K562 (cell line): ENCODE data around the gene SOX12. TPM values are rescaled to one million over a fixed set of nuclear protein-coding genes. Genes with fewer than 3 reads are reported as not detected.

Source experiments
- ATAC-seq: fragments of 200-7000 bp; cut with Tn5 transposase; 3 replicates; pipeline ENCODE4 v1.9.1; 2020; ENCODE audit warnings: moderate library complexity
- BruUV-seq: library from RNA; stranded (reverse); fragments of 400-500 nt; replicated peaks from 2 replicates; lab custom pipeline; 2021; lab: Mats Ljungman, UMichigan
- CTCF ChIA-PET: fragments of 300-600 bp; formaldehyde crosslinking; extraction: SDS; loops from one replicate; lab custom pipeline; 2021; ENCODE audit warnings: low intra/inter-chr PET ratio; lab: Yijun Ruan, JAX
- POLR2A ChIA-PET: fragments of 300-600, 350-650 bp; sonication (Branson Sonifier 250); formaldehyde crosslinking; extraction: SDS; loops from one replicate; lab custom pipeline; 2021; ENCODE audit warnings: antibody characterized with exemption, inconsistent platforms; lab: Yijun Ruan, JAX
- DNase-seq, 4 experiments: peaks; one replicate each; pipeline versions ENCODE4 v3.0.0 to v3.0.0-alpha.2; 2011 to 2018; ENCODE audit warnings: low spot score in 3 of 4, mixed read lengths in 3 of 4; ENCODE audit errors: extremely low read depth in 1 of 4
- FAIRE-seq: peaks from 2 replicates; lab custom pipeline; 2011; peaks lifted over from hg19 to GRCh38; lab: Jason Lieb, UNC
- H2AFZ ChIP-seq: 2 replicates; pipeline ENCODE4 v1.6.0; 2011; ENCODE audit warnings: low read depth, low read length, control low read depth, inconsistent platforms
- H3K27ac ChIP-seq: fragments of 200-600 bp; 3 replicates; pipeline ENCODE4 v1.8.0; 2011; ENCODE audit warnings: low read depth, mild to moderate bottlenecking, control low read depth, inconsistent platforms, low read length, moderate library complexity, mixed read lengths; ENCODE audit errors: extremely low read depth
- H3K27me3 ChIP-seq, 2 experiments: fragments of 300-600 bp in 1 of 2; 2 replicates in 1 of 2; 3 replicates in 1 of 2; pipeline versions ENCODE4 v1.6.0 to v1.8.0; 2011; ENCODE audit warnings: inconsistent platforms in 2 of 2, low read length in 2 of 2, mild to moderate bottlenecking in 1 of 2, mixed read lengths in 1 of 2, moderate library complexity in 1 of 2; ENCODE audit not compliant: control insufficient read depth in 2 of 2, insufficient read depth in 2 of 2
- H3K36me3 ChIP-seq: fragments of 300-600 bp; 3 replicates; pipeline ENCODE4 v1.8.0; 2011; ENCODE audit warnings: mild to moderate bottlenecking, low read length, inconsistent platforms; ENCODE audit not compliant: control insufficient read depth, insufficient read depth
- H3K4me1 ChIP-seq, 2 experiments: fragments of 200-600 bp in 1 of 2; replicated peaks in 1 of 2; 2 replicates in 1 of 2; 3 replicates in 1 of 2; pipeline versions ENCODE4 v1.5.1 to v1.8.0; 2011; ENCODE audit warnings: inconsistent platforms in 2 of 2, low read length in 2 of 2, mild to moderate bottlenecking in 1 of 2, mixed read lengths in 1 of 2, moderate library complexity in 1 of 2; ENCODE audit not compliant: control insufficient read depth in 2 of 2, insufficient read depth in 2 of 2
- H3K4me2 ChIP-seq: 2 replicates; pipeline ENCODE4 v1.6.1; 2011; ENCODE audit warnings: low read length, control low read depth, inconsistent platforms, mixed read lengths; ENCODE audit not compliant: insufficient read depth
- H3K4me3 ChIP-seq: fragments of 200-600 bp; sonication (generic), shearing (Covaris generic); 2 replicates; pipeline ENCODE4 v1.5.1; 2016; ENCODE audit warnings: control low read depth, inconsistent platforms
- H3K79me2 ChIP-seq: fragments of 200-600 bp; 3 replicates; pipeline ENCODE4 v1.8.0; 2011; ENCODE audit warnings: low read length, inconsistent platforms; ENCODE audit not compliant: control insufficient read depth, insufficient read depth
- H3K9ac ChIP-seq, 2 experiments: 2 replicates each; pipeline versions ENCODE4 v1.6.0 to v1.6.1; 2011; ENCODE audit warnings: low read depth in 2 of 2, low read length in 2 of 2, control low read depth in 1 of 2, inconsistent platforms in 1 of 2, mild to moderate bottlenecking in 1 of 2, mixed read lengths in 1 of 2; ENCODE audit not compliant: insufficient read depth in 1 of 2
- H3K9me1 ChIP-seq: one replicate; pipeline ENCODE4 v1.6.0; 2011; ENCODE audit warnings: inconsistent platforms, mild to moderate bottlenecking, low read length, moderate library complexity; ENCODE audit not compliant: control insufficient read depth, insufficient read depth
- H3K9me3 ChIP-seq: replicated peaks from 2 replicates; pipeline ENCODE4 v1.5.1; 2011; ENCODE audit warnings: low read depth, low read length, inconsistent platforms; ENCODE audit not compliant: control insufficient read depth, insufficient read depth
- H4K20me1 ChIP-seq: replicated peaks from 2 replicates; pipeline ENCODE4 v1.6.1; 2011; ENCODE audit warnings: low read length, inconsistent platforms, mixed read lengths; ENCODE audit not compliant: control insufficient read depth, insufficient read depth
- IRF1 ChIP-seq: sonication (generic); formaldehyde crosslinking; IDR thresholded peaks from 2 replicates; pipeline ENCODE4 v1.8.0; 2022; ENCODE audit warnings: missing genetic modification reagents, mild to moderate bottlenecking, borderline replicate concordance
- PCBP1 ChIP-seq: fragments of 200-400 bp; formaldehyde crosslinking; IDR thresholded peaks from 2 replicates; pipeline ENCODE4 v1.6.1; 2018; ENCODE audit warnings: mild to moderate bottlenecking, low read depth, low read length; ENCODE audit not compliant: poor library complexity, severe bottlenecking
- PHTF2 ChIP-seq: fragments of 250-450 bp; sonication (Bioruptor Pico); IDR thresholded peaks from 2 replicates; pipeline ENCODE4 v1.5.0; 2021; ENCODE audit warnings: mild to moderate bottlenecking
- POLR2G ChIP-seq: fragments of 200-400 bp; formaldehyde crosslinking; IDR thresholded peaks from 2 replicates; pipeline ENCODE4 v1.6.1; 2017; ENCODE audit warnings: low read depth, mild to moderate bottlenecking, antibody characterized with exemption, low read length, moderate library complexity
- PRDM10 ChIP-seq: fragments of 450-650 bp; IDR thresholded peaks from 2 replicates; pipeline ENCODE4 v1.6.1; 2018; ENCODE audit not compliant: partially characterized antibody
- SP1 ChIP-seq: sonication (generic); formaldehyde crosslinking; IDR thresholded peaks from 2 replicates; pipeline ENCODE4 v1.8.1; 2022; ENCODE audit warnings: mild to moderate bottlenecking, missing genetic modification reagents
- ZKSCAN1 ChIP-seq: fragments of 150-350 bp; IDR thresholded peaks from 2 replicates; pipeline ENCODE4 v1.6.1; 2016; ENCODE audit warnings: low read depth, low read length
- WGBS: fragments of 100-300 bp; shearing (Covaris generic); methylation state at CpG from one replicate; pipeline ENCODE4 v1.1.6; 2016; ENCODE audit warnings: low coverage, mixed read lengths; ENCODE audit not compliant: insufficient coverage; ENCODE audit errors: missing lambda C conversion rate; 5-methylcytosine and 5-hydroxymethylcytosine counted together
- in situ Hi-C: fragments of 300-500 bp; cut with MboI; formaldehyde crosslinking; loops from 4 replicates; pipeline ENCODE4 v1.15.0; 2018; ENCODE audit warnings: inconsistent platforms, mixed read lengths
- intact Hi-C: fragments of 100-400 bp; cut with micrococcal nuclease; formaldehyde crosslinking; loops from 2 replicates; pipeline ENCODE4 v1.14.2; 2022
- polyA plus RNA-seq, 8 experiments: library from polyadenylated mRNA; depleted of rRNA in 4 of 8; stranded (reverse) in 5 of 8; unstranded in 3 of 8; fragments of >200 nt; fragmentation: Nextera tagmentation in 2 of 8; fragmentation: Illumina TruSeq in 1 of 8; extraction: Ambion mirVana in 2 of 8; extraction: Trizol in 1 of 8; gene quantifications; 2 replicates each; pipeline versions ENCODE4 v1.2.1 to v1.2.3, GENCODE V29; 2011 to 2014; ENCODE audit warnings: inconsistent platforms in 1 of 8, missing spikeins in 1 of 8
- total RNA-seq, 7 experiments: library from RNA; depleted of rRNA in 6 of 7; stranded (reverse); fragments of >200 nt in 6 of 7; fragmentation: Illumina TruSeq in 2 of 7; extraction: Trizol in 2 of 7; gene quantifications; 2 replicates each; pipeline versions ENCODE4 v1.2.1 to v1.2.3, GENCODE V29; 2011 to 2021; ENCODE audit warnings: low replicate concordance in 1 of 7

Gene SOX12
- total and polyA plus RNA-seq, 9 of the 15 experiments (the other 6 are each of a cell fraction or from before 2014, with no cell fraction given): 0.42 to 26.3 (median 2.6) TPM

GRCh38 chr20:328027-328974, 2.9 kb downstream of the SOX12 start:
- peak overlapping the region; percentile 95 for H3K27ac ChIP-seq

More at GRCh38 chr20:328027-328974, 2.9 kb downstream of the SOX12 start:
- H3K4me1 ChIP-seq: peaks cover 16 to 57% of the 10 kb centered on the region in 2 experiments; a peak in 4 of 5 replicates
- in situ Hi-C loops (no loop called here), intact Hi-C loops (loop anchor here (2.0 kb wide), 1 partner anchor 70 kb away; no protein-coding TSS in a partner anchor)
- peaks cover 49% of the 10 kb centered on the region for H3K79me2 ChIP-seq
- peaks cover 16% of the 10 kb centered on the region; the same call in 1 of the 2 replicates for H4K20me1 ChIP-seq
- no peak overlapping the region for H2AFZ ChIP-seq
- no peaks in the 10 kb centered on the region for H3K27me3 ChIP-seq
- H3K4me3 ChIP-seq: peak overlapping the region; percentile 65
- ChIA-PET POLR2A (interaction anchor here (0.6 to 1.3 kb wide), 3 partner anchors 11 to 998 kb away, joined by 3 to 4 read pairs (median 3); partner anchors contain the start of gene TRIB3), CTCF (interaction anchor here (0.6 kb wide), 1 partner anchor 21 kb away, joined by 3 read pairs; no protein-coding TSS in a partner anchor)
- no peaks in the 10 kb centered on the region for H3K9me3 ChIP-seq
- BruUV-seq: no TSS peak
- H3K36me3 ChIP-seq: peaks cover 30% of the 10 kb centered on the region; the same call in 2 of the 3 replicates
- no peak for ATAC-seq
- peak overlapping the region; percentile 79 to 91 for H3K9ac ChIP-seq
- FAIRE-seq: peak; percentile 68
- peaks cover 3% of the 10 kb centered on the region for H3K9me1 ChIP-seq
- 20% methylated on average over 25 of the region's 31 CpGs for WGBS
- peak in 2 of 4 experiments; percentile 16 for DNase-seq
- H3K4me2 ChIP-seq: peak overlapping the region; percentile 92
- TF ChIP-seq SP1 (CRISPR knock-in tag): peak; percentile 46; the same call in 1 of the 2 replicates
- no peak for TF ChIP-seq IRF1
- 0 out of 2 replicates have a peak, but pooled peaks have one; percentile 7 for TF ChIP-seq PHTF2 (CRISPR knock-in tag)
- peak; percentile 62 for TF ChIP-seq PRDM10
- no peak for TF ChIP-seq ZKSCAN1
- TF ChIP-seq POLR2G: peak; percentile 57
- no peak for TF ChIP-seq PCBP1
